Skeletal muscle cell (primary cell): ENCODE data around the gene TMTC4.

Source experiments
- DNase-seq: peaks from one replicate; pipeline ENCODE4 v3.0.0-alpha.2; 2010; ENCODE audit warnings: low read depth
- H3K4me3 ChIP-seq: 2 replicates; pipeline ENCODE4 v1.5.1; 2011; ENCODE audit warnings: low read depth, mild to moderate bottlenecking, control low read depth, low read length, moderate library complexity

Gene TMTC4

DNA sequence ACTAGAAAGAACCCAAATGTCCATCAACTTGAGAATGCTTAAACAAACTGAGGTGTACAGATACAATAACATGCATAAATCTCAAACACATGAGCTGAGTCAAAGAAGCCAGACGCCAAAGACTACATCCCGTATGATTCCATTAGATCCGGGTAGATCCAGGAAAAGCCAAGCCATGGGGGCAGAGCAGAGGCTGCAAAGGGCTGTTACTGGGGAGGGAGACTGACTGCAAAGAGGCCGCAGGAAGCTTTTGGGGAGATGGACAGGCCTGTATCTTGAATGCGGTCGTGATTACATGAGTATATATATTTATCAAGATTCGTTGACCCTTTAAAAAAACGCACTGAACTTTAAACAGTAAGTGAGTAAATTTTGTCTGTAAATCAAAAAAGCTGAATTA is 114.7 kb downstream of the TMTC4 start:
- no peak overlapping the region for H3K4me3 ChIP-seq
- no peak for DNase-seq
